Suppressor macrophage (primary cell): ENCODE measurements around the gene KIAA1328.
"Not testable (repeated sequence)": the region's sequence is repeated elsewhere in the genome, so short reads cannot be mapped to it uniquely, and the experiment has no call there.

ENCODE experiments used
- DNase-seq, 4 experiments: peaks; one replicate each; pipeline ENCODE4 v3.0.0-alpha.2; 2020 to 2022

The KIAA1328 gene

DNA sequence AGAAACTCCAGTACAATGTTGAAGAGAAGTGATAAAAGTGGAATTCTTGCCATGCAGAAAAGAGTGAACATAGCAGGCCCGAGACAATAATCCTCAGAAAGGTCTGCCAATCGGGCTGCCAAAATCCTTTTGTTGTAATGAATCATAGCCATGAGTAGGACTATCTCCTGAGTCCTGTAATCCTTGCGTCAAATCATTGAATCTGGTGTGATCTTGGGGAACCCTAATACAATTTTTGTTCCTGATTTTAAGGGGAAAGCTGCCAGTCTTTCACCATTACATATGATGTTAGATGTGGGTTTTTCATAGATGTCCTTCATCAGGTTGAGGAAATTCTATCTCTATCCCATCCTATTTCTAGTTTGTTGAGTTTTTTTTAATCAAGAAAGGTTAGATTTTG is 2.4 kb upstream of the KIAA1328 start:
- no peak for DNase-seq

DNA sequence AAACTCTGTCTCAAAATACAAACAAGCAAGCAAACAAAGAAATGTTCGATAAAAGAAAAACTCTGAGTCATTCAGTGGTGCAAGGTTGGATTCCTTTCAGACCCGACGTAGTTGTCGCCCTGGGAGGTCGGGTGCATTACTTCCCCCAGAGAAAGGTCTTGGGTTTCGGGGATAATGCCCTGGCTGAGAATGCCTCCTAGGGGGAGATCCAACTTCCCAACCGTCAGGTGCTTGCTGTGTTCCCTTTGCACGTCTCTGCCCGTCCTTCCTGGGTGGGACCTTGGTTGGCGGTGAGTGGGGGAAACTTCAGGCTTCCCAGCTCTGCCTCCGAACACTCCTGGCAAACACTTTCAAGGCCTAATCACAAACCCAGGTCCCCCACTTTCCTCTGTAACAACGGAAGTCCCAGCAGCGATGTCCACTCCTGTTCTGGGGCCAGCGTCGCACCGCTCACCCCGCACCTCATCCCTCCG is 734 bp upstream of the KIAA1328 start:
- peak; percentile 20 to 48 (median 34) for DNase-seq

DNA sequence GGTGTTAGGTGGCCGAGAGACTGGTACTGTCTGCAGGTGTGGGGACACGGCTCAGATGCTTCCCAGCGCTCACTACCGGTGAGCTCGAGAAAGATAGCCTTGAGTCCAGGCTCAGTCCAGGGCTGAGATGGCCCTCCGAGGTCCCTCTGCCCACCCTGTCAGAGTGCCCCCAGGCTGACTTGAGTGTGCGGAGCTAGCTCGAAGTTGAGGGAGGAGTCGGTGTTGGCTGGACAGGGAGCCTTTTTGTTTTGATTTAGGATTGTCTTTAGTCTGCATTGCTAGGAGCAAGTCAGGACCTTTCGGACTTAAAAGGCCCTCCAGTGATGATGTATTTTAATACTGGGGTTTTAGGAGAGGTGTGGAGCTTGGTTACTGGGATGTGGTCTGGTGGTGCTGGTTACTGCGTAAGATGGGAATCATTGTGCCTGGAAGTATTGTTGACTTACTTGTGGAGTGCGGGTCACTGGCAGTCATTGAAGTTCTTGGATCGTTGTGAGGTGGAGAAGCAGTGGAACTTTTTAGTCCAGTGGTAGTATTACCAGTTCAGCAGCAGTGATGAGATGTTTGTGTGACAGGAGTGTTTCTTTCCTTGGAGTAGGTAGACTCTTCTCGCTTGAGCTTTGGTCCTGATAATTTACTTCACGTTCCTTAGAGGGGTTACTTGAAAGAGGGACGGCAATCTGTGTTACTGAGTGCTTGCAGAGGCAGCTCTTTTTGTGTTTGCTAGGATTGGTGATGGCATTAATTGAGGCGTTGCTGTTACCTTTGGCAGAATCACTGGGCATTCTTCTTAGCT is 633 bp downstream of the KIAA1328 start:
- DNase-seq, result peak; percentile 3 to 31 (median 18)

DNA sequence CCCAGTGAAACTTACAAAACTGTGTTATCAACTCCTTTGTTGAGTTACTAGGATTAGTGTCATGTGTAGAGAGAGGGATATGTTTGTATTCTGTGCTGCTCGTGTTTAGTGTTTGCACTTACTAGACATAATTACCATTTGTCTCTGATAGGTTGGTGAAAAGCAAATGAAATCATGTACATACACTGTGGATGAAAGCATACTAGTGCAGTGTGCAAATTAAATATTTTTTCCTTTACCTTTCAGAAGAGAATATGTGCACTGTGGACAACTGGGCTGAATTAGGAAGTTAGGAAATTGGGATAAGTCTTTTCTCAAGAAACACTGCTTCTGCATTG is 1.2 kb downstream of the KIAA1328 start:
- DNase-seq, result no peak

DNA sequence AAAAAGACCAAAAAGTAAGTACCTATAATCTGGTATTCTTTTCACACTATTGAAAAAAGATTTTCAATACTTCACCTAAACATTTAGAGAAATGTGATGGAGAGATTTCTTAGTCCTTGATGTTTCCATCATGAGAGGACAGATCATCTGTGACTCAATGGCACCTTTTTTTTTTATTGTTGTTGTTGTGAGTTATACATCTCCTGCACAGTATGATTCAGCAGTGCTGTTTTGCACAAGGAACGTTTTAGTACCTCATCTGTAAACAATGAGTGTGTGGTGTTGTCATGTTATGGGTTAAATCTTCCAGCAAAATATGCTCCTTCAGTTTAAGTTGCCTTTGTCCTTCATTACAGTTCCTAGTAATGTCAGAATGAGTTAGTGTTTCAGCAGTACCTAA is 2.2 kb downstream of the KIAA1328 start:
- no peak for DNase-seq

DNA sequence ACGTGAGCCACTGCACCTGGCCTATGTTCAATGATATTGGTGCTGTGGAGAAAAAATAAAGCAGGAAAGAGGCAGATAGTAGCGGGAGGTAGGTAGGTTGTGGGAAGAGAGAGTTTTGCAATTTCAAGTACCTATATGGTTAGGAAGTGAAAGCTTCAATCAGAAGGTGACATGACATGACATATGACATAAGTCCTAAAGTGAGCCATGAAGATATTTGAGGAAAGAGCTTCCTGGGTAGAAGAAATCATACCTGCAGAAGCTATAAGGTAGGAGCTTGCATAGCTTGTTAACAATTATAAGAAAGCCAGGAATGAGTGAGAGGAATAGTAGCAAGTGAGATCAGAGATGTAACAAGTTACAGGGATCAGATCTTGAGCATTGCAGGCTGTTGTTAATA is 4.2 kb downstream of the KIAA1328 start:
- DNase-seq, result no peak

DNA sequence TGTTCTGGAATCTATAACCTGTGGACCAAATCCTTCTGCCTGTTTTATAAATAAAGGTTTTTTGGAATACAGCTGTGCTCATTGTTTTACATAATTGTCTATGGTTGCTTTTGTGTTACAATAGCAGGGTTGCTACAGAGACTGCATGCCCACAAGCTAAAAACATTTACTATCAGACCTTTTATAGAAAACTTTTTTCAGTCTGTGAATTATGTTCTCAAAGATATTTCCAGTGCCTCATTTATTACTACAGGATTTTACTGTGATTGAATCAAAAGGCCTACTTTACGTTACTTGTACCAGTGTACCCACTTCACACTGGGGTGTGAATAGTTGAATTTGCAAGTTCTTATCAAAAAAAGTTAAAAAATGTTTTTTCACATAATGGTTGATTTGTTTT is 7.0 kb downstream of the KIAA1328 start:
- no peak for DNase-seq

DNA sequence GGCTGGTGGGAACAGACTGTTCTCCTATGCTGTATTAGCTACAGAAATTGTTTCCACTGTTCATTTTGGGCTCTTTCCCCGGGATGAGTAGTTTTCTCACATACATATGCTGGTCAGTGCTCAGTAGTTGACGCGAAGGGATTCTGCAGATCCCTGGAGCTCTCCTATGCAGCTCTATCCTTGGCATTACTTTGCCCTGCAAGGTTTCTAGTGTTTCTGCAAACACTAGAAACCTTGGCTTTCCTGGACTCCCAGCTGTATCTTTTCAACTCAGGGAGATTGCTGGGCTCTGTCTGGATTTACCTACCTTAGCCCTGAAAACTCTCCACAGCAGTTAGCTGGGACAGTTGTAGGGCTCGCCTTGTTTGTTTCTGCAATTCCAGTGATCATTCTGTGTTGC is 10.9 kb downstream of the KIAA1328 start:
- no peak for DNase-seq

DNA sequence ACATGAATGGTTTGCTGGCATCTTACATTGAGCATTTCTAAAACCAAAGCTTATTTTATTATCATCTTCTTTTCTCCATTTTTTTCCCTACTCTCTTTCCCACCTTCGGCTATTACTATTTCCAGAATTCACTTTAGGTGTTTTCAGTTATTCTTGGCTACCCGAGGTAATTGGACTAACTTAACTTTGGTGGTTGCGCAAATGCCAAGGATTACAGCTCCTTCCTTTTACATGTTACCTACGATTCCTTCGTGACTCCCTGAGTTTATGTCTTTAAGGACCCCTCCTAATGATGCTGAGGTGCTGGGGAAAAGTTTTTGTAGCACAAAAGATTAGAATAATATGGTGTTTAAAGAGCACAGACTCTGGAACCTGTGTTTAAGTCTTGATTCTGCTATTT is 14.3 kb downstream of the KIAA1328 start:
- no peak for DNase-seq

DNA sequence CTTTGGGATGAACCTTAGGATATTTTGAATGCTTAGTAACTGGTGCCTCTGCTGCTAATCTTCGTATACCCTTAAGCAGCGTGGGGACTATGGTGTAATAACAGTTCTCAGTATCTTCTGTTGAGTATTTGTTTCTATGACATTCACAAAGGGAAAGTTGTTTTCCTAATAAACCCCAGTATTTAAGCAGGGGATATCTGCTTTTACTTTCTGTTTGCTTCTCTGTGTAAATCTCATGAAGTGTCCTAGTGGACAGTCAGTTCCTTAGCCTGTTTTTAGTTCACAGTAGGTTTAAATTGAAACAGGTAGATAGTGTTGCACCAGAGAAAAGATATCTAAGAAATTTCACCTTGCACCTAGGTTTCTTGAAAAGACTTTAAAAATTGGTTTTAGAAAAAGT is 14.9 kb downstream of the KIAA1328 start:
- DNase-seq, result no peak

DNA sequence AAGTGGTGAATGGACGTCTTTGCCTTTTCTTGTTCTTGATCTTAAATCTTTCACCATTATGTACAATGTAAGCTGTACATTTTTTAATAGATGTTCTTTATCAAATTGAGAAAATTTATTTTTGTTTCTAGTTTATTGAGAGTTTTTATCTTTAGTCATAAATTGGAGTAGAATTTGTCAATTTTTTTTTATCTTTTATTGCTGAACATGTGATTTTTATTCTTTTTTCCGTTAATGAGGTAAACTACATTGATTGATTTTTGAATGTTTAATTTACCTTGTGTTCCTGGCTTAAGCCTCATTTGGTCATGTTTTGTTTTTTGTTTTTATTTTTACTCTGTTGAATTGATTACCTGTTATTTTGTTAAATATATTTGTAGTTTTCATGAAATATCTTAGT is 19.7 kb downstream of the KIAA1328 start:
- no peak for DNase-seq

DNA sequence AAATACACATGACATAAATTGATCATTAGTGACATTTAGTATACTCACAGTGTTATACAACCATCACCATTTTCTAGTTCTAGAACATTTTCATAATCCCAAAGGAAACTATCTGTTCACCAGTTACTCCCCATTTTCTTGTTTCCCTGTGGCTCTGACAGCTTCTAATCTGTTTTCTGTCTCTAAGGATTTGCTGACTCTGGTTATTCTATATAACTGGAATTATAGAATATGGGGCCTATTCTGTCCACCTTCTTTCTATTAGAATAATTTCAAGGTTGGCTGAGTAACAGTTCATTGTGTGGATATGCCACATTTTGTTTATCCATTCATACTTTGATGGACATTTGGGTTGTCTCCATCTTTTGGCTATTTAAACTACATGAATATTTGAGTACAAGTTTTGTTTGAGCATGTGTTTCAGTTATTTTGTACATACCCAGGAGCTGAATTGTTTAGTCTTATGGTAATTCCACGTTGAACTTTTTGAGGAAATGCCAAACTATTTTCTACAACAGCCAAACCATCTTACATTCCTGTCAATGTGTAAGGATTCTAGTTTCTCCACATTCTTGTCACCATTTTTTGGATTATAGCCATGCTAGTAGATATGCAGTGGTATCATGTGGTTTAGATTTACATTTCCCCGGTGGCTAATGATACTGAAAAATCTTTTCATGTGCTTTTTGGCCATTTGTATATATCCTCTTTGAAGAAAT is 20.5 kb downstream of the KIAA1328 start:
- no peak for DNase-seq

DNA sequence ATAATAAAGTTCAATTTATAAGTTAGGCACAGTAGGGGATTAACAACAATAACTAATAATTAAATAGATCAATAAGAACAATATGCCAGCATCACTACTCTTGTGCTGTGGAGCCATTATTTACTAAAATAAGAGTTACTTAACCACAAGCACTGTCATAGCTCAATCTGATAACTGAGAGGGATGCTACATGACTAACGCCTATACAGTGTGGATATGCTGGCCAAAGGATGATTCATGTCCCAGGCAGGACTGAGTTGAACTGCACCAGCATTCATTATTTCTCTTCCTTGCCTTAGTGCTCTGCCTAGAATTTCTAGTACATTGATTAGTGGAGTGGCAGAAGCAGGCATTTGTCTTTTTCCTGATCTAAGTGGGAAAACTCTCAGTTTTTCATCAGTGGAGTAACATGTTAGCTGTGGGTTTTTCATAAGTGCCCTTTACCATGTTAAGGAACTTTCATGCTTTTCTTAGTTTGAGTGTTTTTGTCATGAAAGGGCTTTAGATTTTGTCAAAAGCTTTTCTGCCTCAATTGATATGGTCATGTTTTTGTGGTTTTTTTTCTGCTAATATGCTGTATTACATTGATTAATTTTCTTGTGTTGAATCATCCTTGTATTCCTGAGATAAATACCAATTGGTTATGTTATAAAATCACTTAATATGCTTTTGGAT is 21.7 kb downstream of the KIAA1328 start:
- peak in 2 of 4 experiments; percentile 2 to 6 for DNase-seq

DNA sequence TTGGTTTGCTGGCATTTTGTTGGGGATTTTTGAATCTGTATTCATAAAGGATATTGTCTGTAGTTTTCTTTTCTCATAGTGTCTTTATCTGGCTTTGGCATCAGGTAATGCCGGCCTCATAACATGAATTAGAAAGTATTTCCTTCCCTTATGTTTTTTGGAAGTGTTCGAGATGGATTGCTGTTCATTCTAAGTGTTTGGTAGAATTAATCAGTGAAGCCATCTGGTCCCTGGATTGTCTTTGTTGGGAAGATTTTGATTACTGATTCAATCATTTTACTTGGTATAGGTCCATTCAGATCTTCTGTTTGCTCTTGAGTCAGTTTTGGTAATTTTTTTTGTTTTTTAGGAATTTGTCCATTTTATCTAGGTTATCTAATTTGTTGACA is 22.3 kb downstream of the KIAA1328 start:
- no peak for DNase-seq

DNA sequence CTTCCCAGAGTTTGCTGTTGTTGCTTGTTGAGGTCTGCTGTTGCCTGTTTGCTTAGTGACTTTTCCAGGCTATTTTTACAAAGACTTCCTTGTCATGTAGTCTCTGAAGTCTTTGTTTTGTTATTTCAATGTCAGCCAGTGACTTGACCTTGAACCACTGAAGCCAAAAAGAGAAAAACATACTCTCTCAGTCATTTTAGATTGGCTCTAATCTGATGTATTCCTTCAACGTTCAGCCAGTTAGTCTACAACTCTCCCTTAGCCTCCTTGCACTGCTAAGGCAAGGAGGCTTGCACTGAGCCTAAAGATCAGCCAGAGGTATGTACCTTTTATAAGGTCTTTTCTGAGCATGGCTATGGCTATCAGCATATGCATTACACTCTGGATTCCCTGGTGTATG is 27.9 kb downstream of the KIAA1328 start:
- DNase-seq, result no peak

DNA sequence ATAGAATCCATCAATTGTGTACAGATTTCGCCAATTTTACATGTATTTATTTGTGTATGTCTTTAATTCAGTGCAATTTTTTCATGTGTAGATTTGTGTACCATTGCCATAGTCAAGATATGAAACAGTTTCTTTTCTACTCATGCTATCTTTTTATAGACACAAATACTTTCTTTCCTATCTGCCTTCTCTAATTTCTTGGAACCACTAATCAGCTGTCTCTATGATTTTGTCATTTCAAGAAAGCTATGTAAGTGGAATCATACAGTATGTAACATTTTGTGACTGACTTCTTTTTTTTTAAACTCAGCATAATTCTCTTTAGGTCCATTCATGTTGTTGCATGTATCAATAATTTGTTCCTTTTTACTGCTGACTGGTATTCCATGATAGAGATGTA is 33.3 kb downstream of the KIAA1328 start:
- no peak for DNase-seq

DNA sequence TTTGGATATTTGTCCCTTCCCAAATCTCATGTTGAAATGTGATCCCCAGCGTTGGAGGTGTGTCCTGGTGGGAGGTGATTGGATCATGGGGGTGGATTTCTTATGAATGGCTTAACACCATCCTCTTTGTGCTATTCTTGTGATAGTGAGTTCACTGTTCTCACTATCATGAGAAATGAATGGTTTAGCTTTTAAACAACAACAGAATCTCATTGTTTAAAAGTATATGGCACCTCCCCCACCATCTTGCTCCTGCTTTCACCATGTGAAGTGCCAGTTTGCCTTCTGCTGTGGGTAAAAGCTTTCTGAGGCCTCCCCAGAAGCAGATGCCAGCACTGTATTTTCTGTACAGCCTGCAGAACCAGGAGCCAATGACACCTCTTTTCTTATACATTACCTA is 38.1 kb downstream of the KIAA1328 start:
- no peak for DNase-seq

DNA sequence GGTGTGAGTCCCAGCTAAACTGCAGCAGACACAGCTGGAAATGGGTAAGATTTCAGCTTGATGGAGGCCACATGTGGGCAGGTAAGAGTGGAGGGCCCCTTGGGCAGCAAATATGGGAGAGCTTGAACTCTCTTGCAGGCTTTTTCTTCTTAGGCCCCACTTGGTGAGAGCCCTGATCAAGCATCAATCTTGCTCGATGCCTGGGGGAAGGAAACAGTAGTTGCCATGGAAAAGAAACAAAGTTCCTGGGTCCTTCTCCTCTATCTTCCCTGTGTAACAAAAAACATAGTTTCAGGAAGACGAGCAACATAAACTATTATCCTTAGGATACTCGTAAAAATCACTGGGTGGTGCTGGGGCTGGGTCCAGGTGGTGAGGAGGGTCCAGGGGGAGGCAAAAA is 42.9 kb downstream of the KIAA1328 start:
- no peak for DNase-seq

DNA sequence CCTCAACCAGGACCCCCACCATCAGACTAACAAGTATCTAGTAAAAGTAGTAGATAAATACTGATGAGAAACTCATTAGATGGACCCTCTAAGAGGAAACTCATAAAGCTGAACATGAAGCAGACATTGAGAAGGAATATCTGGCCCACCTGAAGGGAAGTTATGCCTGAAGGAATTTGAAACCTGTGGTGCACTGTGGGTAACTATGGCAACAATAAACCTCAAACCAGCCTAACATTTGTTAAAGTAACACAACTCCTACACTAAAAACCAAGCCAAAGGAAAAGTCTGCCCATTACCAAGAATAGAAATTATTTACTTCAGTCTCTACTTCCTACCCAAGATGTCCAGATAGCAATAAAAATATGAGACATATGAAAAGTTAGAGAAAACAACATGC is 43.4 kb downstream of the KIAA1328 start:
- no peak for DNase-seq

DNA sequence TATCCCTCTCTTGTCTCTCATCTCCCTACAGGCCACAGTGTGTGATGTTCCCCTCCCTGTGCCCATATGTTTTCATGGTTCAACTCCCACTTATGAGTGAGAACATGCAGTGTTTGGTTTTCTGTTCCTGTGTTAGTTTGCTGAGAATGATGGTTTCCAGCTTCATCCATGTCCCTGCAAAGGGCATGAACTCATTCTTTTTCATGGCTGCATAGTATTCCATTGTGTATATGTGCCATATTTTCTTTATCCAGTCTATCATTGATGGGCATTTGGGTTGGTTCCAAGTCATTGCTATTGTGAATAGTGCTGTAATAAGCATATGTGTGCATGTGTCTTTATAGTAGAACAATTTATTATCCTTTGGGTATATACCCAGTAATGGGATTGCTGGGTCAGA is 44.9 kb downstream of the KIAA1328 start:
- DNase-seq, result not testable (repeated sequence)

DNA sequence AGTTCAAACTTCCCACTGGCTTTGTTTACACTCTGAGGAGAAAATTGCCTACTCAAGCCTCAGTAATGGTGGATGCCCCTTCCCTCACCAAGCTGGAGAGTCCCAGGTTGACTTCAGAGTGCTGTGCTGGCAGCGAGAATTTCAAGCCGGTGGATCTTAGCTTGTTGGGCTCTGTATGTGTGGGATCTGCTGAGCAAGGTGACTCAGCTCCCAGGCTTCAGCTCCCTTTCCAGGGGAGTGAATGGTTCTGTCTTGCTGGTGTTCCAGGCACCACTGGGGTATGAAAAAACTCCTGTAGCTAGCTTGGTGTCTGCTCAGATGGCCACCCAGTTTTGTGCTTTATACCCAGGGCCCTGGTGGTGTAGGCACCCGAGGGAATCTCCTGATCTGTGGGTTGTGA is 50.9 kb downstream of the KIAA1328 start:
- not testable (repeated sequence) for DNase-seq

DNA sequence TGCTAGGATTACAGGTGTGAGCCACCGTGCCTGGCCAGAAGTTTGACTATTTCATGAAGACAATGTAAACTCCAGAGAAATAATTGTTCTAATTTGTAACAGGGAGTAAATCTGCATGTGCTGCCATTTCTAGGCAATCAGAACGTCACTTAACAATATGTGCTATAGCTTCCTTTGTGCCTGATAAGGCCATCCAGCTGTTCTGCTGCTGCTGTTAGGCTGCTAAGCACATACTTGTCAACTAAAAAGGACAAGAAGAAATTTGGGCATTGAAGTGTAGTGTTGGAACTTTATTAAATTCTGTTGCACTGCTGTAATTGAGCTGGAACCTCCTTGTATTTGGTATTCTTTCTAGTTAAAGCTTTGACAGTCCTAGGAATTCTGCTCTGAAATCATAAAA is 57.1 kb downstream of the KIAA1328 start:
- DNase-seq, result no peak

DNA sequence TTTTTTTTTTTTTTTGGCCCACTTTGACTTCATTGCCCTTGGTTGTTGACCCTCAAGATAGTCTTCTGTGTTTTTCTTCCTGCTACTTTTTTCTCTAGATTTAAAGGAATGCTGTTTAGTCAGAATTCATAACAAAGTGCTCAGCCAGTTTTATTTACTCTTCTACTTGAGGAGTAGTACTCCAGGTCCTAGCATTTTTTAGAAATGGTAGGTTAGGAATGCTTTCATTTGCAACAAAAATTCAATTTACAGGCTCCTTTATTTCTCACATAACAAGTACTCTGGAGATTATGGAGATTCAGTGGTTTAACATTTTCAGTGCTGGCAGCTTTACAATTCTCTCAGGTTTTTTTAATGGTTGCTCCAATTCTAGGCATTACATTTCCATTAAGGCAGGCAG is 58.2 kb downstream of the KIAA1328 start:
- DNase-seq, result no peak

DNA sequence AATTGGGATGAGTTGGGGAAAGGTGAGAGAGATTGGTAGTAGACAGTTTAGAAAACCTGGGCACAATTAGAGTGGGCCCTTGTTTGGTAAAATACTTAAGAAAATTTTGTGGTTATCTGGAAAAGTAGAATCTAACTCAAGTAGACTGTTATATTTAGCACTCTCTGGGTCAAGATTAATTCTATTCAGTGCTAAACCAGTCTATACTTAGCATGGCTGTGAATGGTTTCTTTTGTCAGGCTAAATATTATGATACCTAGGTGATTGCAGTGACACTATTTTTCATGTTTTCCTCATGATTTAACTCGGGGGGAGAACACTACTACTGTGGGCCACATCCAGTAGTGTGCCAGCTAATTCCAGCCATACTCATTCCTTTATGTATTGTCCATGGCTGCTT is 58.9 kb downstream of the KIAA1328 start:
- no peak for DNase-seq
